MCF 10A (cell line): ENCODE data around the gene PFN1. TPM values are rescaled to one million over a fixed set of nuclear protein-coding genes. Genes with fewer than 3 reads are reported as not detected.

Experiments
- BruUV-seq: library from RNA; stranded (reverse); fragments of 400-500 nt; replicated peaks from 2 replicates; lab custom pipeline; 2021; lab: Mats Ljungman, UMichigan
- CTCF ChIA-PET: fragments of 300-600 bp; sonication (Branson Sonifier 250); formaldehyde crosslinking; extraction: SDS; loops from one replicate; lab custom pipeline; 2021; ENCODE audit warnings: antibody characterized with exemption, inconsistent platforms; lab: Yijun Ruan, JAX
- POLR2A ChIA-PET: fragments of 300-600, 350-650 bp; sonication (Branson Sonifier 250); formaldehyde crosslinking; extraction: SDS; loops from one replicate; lab custom pipeline; 2020; ENCODE audit warnings: antibody characterized with exemption, inconsistent platforms; lab: Yijun Ruan, JAX
- DNase-seq: peaks from one replicate; pipeline ENCODE4 v3.0.0-alpha.2; 2018; ENCODE audit not compliant: unreplicated experiment
- H3K27ac Mint-ChIP-seq: one replicate; pipeline ENCODE4 v1.8.0; 2022; ENCODE audit warnings: mild to moderate bottlenecking, low read depth, mixed read lengths; ENCODE audit not compliant: unreplicated experiment
- H3K27me3 Mint-ChIP-seq: one replicate; pipeline ENCODE4 v1.8.0; 2022; ENCODE audit warnings: mixed read lengths; ENCODE audit not compliant: insufficient read depth, unreplicated experiment
- H3K36me3 Mint-ChIP-seq: one replicate; pipeline ENCODE4 v1.8.0; 2022; ENCODE audit warnings: mild to moderate bottlenecking, moderate library complexity, mixed read lengths; ENCODE audit not compliant: insufficient read depth, unreplicated experiment
- H3K4me1 Mint-ChIP-seq: one replicate; pipeline ENCODE4 v1.8.0; 2022; ENCODE audit warnings: mixed read lengths; ENCODE audit not compliant: insufficient read depth, unreplicated experiment
- H3K4me3 Mint-ChIP-seq: one replicate; pipeline ENCODE4 v1.8.0; 2022; ENCODE audit warnings: mild to moderate bottlenecking, moderate library complexity, mixed read lengths; ENCODE audit not compliant: unreplicated experiment
- H3K9me3 Mint-ChIP-seq: one replicate; pipeline ENCODE4 v1.8.0; 2022; ENCODE audit warnings: mixed read lengths; ENCODE audit not compliant: unreplicated experiment
- intact Hi-C: fragments of 100-400 bp; cut with micrococcal nuclease; formaldehyde crosslinking; loops from 2 replicates; pipeline ENCODE4 v1.14.1; 2022
- total RNA-seq: library from RNA; stranded (reverse); gene quantifications from 2 replicates; pipeline ENCODE4 v1.2.3, GENCODE V29; 2022
- TF ChIP-seq, protein P1 (sequence below): fragments of 200-600 bp; IDR thresholded peaks from one replicate; pipeline ENCODE4 v1.8.0; 2022; ENCODE audit warnings: antibody characterized with exemption, mild to moderate bottlenecking; ENCODE audit not compliant: unreplicated experiment

Gene PFN1
- total RNA-seq, 1 experiment from 2014 or later, result 1,106 TPM

DNA sequence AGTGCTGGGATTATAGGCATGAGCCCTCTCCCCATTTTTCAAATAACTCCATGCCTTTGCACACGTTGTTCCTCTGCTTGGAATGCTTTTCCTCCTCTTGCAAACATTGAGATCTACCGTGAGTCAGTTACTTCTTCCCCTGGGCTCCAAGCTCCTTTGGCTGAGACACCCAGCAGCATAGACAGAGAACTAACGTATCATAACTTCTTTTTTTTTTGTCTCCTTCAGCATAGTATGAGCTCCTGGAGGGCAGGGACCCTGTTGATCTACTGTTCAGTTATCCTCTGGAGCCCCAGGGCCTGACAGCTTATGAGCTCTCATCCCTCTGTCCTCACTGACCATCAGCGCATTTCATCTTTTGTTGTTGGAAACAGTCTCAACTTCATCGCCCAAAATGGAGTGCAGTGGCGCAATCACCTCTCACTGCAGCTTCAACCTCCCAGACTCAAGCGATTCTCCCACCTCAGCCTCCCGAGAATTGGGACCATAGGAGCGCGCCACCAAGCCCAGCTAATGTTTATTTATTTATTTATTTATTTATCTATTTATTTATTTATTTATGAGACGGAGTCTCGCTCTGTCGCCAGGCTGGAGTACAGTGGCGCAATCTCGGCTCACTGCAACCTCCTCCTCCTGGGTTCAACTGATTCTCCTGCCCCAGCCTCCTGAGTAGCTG lies 17.1 kb upstream of the PFN1 start:
- CTCF ChIA-PET, result interaction anchor here (0.6 to 1.6 kb wide), 3 partner anchors 14 to 56 kb away, joined by 3 to 5 read pairs (median 3); no protein-coding TSS in a partner anchor
- POLR2A ChIA-PET, result interaction anchor here (0.6 to 13.3 kb wide), 8 partner anchors 17 to 389 kb away, joined by 3 to 639 read pairs (median 19); partner anchors contain the start of genes CAMTA2, CXCL16, ENO3 and MED11
- TF ChIP-seq, protein P1, sequence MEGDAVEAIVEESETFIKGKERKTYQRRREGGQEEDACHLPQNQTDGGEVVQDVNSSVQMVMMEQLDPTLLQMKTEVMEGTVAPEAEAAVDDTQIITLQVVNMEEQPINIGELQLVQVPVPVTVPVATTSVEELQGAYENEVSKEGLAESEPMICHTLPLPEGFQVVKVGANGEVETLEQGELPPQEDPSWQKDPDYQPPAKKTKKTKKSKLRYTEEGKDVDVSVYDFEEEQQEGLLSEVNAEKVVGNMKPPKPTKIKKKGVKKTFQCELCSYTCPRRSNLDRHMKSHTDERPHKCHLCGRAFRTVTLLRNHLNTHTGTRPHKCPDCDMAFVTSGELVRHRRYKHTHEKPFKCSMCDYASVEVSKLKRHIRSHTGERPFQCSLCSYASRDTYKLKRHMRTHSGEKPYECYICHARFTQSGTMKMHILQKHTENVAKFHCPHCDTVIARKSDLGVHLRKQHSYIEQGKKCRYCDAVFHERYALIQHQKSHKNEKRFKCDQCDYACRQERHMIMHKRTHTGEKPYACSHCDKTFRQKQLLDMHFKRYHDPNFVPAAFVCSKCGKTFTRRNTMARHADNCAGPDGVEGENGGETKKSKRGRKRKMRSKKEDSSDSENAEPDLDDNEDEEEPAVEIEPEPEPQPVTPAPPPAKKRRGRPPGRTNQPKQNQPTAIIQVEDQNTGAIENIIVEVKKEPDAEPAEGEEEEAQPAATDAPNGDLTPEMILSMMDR, result no peak
- H3K27me3 Mint-ChIP-seq, result no peaks in the 10 kb centered on the region
- intact Hi-C loops, result no loop called here
- H3K9me3 Mint-ChIP-seq, result no peaks in the 10 kb centered on the region
- H3K36me3 Mint-ChIP-seq, result peaks cover 22% of the 10 kb centered on the region
- no peak overlapping the region for H3K4me3 Mint-ChIP-seq
- no TSS peak for BruUV-seq
- DNase-seq, result no peak
- no peak overlapping the region for H3K27ac Mint-ChIP-seq
- peaks cover 8% of the 10 kb centered on the region for H3K4me1 Mint-ChIP-seq

DNA sequence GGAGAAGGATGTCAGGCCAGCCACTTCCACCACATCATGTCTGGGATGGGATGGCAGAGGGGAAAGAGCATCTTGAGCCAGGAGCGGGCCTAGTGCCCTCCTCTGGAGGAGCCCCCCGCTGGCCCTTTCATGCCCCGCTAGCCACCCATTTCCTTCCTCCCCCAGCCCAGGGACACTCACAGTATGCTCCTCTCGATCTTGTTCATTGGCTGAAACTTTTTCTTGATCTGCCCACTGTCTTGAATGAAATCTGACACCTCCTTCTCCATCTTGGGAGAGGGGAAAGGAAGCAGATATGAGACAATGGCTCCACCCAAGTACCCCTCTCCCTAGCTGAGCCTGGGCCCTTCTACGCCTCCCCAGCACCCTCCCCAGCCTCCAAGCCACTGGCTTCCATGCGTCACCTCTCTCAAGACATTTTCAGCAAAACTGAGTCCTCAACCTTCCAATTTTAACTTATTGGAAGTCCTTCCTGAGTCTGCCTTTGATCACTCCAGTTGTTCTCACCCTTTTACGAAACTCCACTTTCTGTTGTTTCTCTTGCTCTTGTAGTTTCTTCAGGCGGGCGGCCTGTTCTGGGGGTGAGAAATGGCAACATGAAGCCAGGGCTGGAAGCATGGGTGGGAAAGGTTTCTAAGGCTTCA lies 12.1 kb upstream of the PFN1 start:
- ChIA-PET POLR2A (no interaction called here), CTCF (no interaction called here)
- BruUV-seq, result no TSS peak
- Mint-ChIP-seq H3K27me3 (no peaks in the 10 kb centered on the region), H3K9me3 (no peaks in the 10 kb centered on the region), H3K4me3 (no peak overlapping the region), H3K36me3 (peaks cover 29% of the 10 kb centered on the region), H3K4me1 (no peaks in the 10 kb centered on the region), H3K27ac (no peak overlapping the region)
- intact Hi-C loops, result no loop called here
- no peak for DNase-seq
- TF ChIP-seq, protein P1, result no peak

DNA sequence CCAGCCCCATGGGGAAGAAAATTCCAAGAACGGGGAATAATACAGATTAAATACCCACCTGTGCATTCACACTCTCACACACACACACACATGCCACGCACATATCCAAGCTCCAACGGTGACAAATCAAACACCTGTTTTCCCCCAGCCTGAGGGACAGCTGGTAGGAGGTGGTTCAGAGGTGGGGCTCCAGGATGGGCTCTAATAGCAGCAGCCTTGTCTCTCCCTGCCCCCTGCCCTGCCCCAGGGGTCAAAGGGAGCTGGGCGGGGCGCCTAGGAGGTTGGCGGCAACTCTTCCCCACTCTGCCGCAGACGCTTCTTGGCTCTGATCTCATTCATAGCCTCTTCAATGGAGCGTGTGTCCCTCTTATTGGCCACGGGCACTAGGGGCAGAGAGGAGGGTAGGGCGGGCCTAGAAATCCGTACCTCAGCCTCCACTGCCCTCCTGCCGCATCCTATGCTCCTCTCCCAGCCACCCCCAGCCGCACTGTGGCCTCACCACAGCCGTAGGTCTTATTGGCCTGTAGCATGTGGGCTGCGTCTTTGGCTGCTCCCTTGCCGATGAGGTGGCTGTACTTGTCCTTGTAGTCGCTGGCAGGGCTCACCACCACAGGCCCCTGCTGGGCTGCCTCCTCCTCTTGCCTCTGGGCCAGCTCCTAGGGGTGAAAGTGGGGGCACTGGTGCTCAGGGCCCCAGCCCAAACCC lies 11.1 kb upstream of the PFN1 start:
- no peak overlapping the region for H3K4me3 Mint-ChIP-seq
- CTCF ChIA-PET, result no interaction called here

More for the DNA sequence above, 11.1 kb upstream of the PFN1 start:
- H3K36me3 Mint-ChIP-seq, result peaks cover 29% of the 10 kb centered on the region
- H3K27ac Mint-ChIP-seq, result peak overlapping the region; percentile 51
- no peaks in the 10 kb centered on the region for H3K9me3 Mint-ChIP-seq
- H3K27me3 Mint-ChIP-seq, result no peaks in the 10 kb centered on the region
- TSS peak; percentile 83 for BruUV-seq
- DNase-seq, result no peak
- intact Hi-C loops, result no loop called here
- TF ChIP-seq, protein P1, result no peak
- POLR2A ChIA-PET, result interaction anchor here (0.9 to 21.5 kb wide), 3 partner anchors 8 to 11 kb away, joined by 3 to 639 read pairs (median 4); partner anchors contain the start of genes PFN1 and SPAG7
- H3K4me1 Mint-ChIP-seq, result no peaks in the 10 kb centered on the region
